DND-41 (cell line): Measurements from ENCODE around the gene CENPU.

Source experiments
- EZH2 ChIP-seq: IDR thresholded peaks from 3 replicates; pipeline ENCODE4 v1.6.1; 2012; ENCODE audit warnings: borderline replicate concordance, low read depth, mild to moderate bottlenecking, moderate library complexity, low read length, inconsistent platforms; ENCODE audit not compliant: severe bottlenecking
- TF ChIP-seq, protein P1 (sequence below): IDR thresholded peaks from 2 replicates; pipeline ENCODE4 v1.5.1; 2012; ENCODE audit warnings: borderline replicate concordance, low read length, moderate library complexity, mild to moderate bottlenecking; ENCODE audit not compliant: poor library complexity, severe bottlenecking; ENCODE audit errors: extremely low read depth

- TF ChIP-seq, protein P1, sequence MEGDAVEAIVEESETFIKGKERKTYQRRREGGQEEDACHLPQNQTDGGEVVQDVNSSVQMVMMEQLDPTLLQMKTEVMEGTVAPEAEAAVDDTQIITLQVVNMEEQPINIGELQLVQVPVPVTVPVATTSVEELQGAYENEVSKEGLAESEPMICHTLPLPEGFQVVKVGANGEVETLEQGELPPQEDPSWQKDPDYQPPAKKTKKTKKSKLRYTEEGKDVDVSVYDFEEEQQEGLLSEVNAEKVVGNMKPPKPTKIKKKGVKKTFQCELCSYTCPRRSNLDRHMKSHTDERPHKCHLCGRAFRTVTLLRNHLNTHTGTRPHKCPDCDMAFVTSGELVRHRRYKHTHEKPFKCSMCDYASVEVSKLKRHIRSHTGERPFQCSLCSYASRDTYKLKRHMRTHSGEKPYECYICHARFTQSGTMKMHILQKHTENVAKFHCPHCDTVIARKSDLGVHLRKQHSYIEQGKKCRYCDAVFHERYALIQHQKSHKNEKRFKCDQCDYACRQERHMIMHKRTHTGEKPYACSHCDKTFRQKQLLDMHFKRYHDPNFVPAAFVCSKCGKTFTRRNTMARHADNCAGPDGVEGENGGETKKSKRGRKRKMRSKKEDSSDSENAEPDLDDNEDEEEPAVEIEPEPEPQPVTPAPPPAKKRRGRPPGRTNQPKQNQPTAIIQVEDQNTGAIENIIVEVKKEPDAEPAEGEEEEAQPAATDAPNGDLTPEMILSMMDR = no peak
- no peak for TF ChIP-seq EZH2
These were observed 40.3 kb upstream of the CENPU start for GRCh38 chr4:184774152-184774551.
